Thymus (tissue), 14 donors: ENCODE measurements around the gene GSPT2. TPM values are rescaled to one million over a fixed set of nuclear protein-coding genes. Genes with fewer than 3 reads are reported as not detected.
"Not testable (repeated sequence)": the region's sequence is repeated elsewhere in the genome, so short reads cannot be mapped to it uniquely, and the experiment has no call there.

Experiments used
- DNase-seq, 9 donors: peaks; one replicate each; pipeline ENCODE4 v3.0.0-alpha.2; 2013; ENCODE audit warnings: low spot score in 9 of 9, low read depth in 6 of 9, missing footprints in 1 of 9
- H3K27ac ChIP-seq, 2 donors: one replicate each; pipeline ENCODE4 v1.5.1; 2013; ENCODE audit warnings: control low read depth in 1 of 2, low read depth in 1 of 2, low read length in 1 of 2, mild to moderate bottlenecking in 1 of 2, moderate library complexity in 1 of 2
- H3K27me3 ChIP-seq, 2 donors: one replicate each; pipeline ENCODE4 v1.5.1; 2013; ENCODE audit warnings: low read length in 1 of 2; ENCODE audit not compliant: control insufficient read depth in 2 of 2, insufficient read depth in 1 of 2
- H3K36me3 ChIP-seq, 2 donors: one replicate each; pipeline ENCODE4 v1.5.1; 2013; ENCODE audit warnings: low read length in 1 of 2, mild to moderate bottlenecking in 1 of 2, moderate library complexity in 1 of 2; ENCODE audit not compliant: control insufficient read depth in 2 of 2, insufficient read depth in 2 of 2
- H3K4me1 ChIP-seq, 2 donors: one replicate each; pipeline ENCODE4 v1.5.1; 2013; ENCODE audit warnings: low read length in 2 of 2; ENCODE audit not compliant: control insufficient read depth in 2 of 2, insufficient read depth in 2 of 2
- H3K4me3 ChIP-seq, 2 donors: one replicate each; pipeline ENCODE4 v1.5.1; 2013; ENCODE audit warnings: low read length in 2 of 2, control low read depth in 1 of 2, mild to moderate bottlenecking in 1 of 2
- H3K9me3 ChIP-seq, 2 donors: one replicate each; pipeline ENCODE4 v1.5.1; 2013; ENCODE audit warnings: low read length in 1 of 2, mild to moderate bottlenecking in 1 of 2; ENCODE audit not compliant: control insufficient read depth in 2 of 2, insufficient read depth in 1 of 2
- WGBS: extraction: QIAGEN DNeasy Blood & Tissue Kit; methylation state at CpG from one replicate; pipeline ENCODE4 v1.1.7; 2013; 5-methylcytosine and 5-hydroxymethylcytosine counted together
- long read RNA-seq, 10 donors: transcript quantifications; one replicate each; lab custom pipeline, GENCODE V29; 2026
- polyA plus RNA-seq: library from polyadenylated mRNA; stranded (reverse); fragments of 200-250 nt; gene quantifications from one replicate; pipeline ENCODE4 v1.2.3, GENCODE V29; 2013
- total RNA-seq: library from RNA; stranded (reverse); fragments of 120-200 nt; gene quantifications from one replicate; pipeline ENCODE4 v1.2.4, GENCODE V29; 2013
- donor health status: healthy.

The GSPT2 gene
- total RNA-seq: 10.5 TPM
- polyA plus RNA-seq: 18.8 TPM
- long read RNA-seq, donor 1, partial matches to known transcripts: 0 of 3 reads
- long read RNA-seq, donor 1, other reads (novel, unspliced or antisense): 0 of 3 reads
- long read RNA-seq, donor 2, transcript GSPT2-201 (1 exons, 2,802 nt): major isoform, 65 of 65 reads
- long read RNA-seq, donor 2, partial matches to known transcripts: 0 of 65 reads
- long read RNA-seq, donor 2, other reads (novel, unspliced or antisense): 0 of 65 reads
- long read RNA-seq, donor 3, transcript GSPT2-201 (1 exons, 2,802 nt): major isoform, 30 of 30 reads
- long read RNA-seq, donor 3, partial matches to known transcripts: 0 of 30 reads
- long read RNA-seq, donor 3, other reads (novel, unspliced or antisense): 0 of 30 reads
- long read RNA-seq, donor 4, transcript GSPT2-201 (1 exons, 2,802 nt): major isoform, 17 of 17 reads
- long read RNA-seq, donor 4, partial matches to known transcripts: 0 of 17 reads
- long read RNA-seq, donor 4, other reads (novel, unspliced or antisense): 0 of 17 reads
- long read RNA-seq, donor 5, transcript GSPT2-201 (1 exons, 2,802 nt): major isoform, 39 of 39 reads
- long read RNA-seq, donor 5, partial matches to known transcripts: 0 of 39 reads
- long read RNA-seq, donor 5, other reads (novel, unspliced or antisense): 0 of 39 reads
- long read RNA-seq, donor 6, transcript GSPT2-201 (1 exons, 2,802 nt): major isoform, 25 of 25 reads
- long read RNA-seq, donor 6, partial matches to known transcripts: 0 of 25 reads
- long read RNA-seq, donor 6, other reads (novel, unspliced or antisense): 0 of 25 reads
- long read RNA-seq, donor 7, transcript GSPT2-201 (1 exons, 2,802 nt): major isoform, 22 of 22 reads
- long read RNA-seq, donor 7, partial matches to known transcripts: 0 of 22 reads
- long read RNA-seq, donor 7, other reads (novel, unspliced or antisense): 0 of 22 reads
- long read RNA-seq, donor 8, transcript GSPT2-201 (1 exons, 2,802 nt): major isoform, 5 of 5 reads
- long read RNA-seq, donor 8, partial matches to known transcripts: 0 of 5 reads
- long read RNA-seq, donor 8, other reads (novel, unspliced or antisense): 0 of 5 reads
- long read RNA-seq, donor 9, transcript GSPT2-201 (1 exons, 2,802 nt): major isoform, 11 of 11 reads
- long read RNA-seq, donor 9, partial matches to known transcripts: 0 of 11 reads
- long read RNA-seq, donor 9, other reads (novel, unspliced or antisense): 0 of 11 reads
- long read RNA-seq, donor 10, transcript GSPT2-201 (1 exons, 2,802 nt): major isoform, 20 of 20 reads
- long read RNA-seq, donor 10, partial matches to known transcripts: 0 of 20 reads
- long read RNA-seq, donor 10, other reads (novel, unspliced or antisense): 0 of 20 reads

DNA sequence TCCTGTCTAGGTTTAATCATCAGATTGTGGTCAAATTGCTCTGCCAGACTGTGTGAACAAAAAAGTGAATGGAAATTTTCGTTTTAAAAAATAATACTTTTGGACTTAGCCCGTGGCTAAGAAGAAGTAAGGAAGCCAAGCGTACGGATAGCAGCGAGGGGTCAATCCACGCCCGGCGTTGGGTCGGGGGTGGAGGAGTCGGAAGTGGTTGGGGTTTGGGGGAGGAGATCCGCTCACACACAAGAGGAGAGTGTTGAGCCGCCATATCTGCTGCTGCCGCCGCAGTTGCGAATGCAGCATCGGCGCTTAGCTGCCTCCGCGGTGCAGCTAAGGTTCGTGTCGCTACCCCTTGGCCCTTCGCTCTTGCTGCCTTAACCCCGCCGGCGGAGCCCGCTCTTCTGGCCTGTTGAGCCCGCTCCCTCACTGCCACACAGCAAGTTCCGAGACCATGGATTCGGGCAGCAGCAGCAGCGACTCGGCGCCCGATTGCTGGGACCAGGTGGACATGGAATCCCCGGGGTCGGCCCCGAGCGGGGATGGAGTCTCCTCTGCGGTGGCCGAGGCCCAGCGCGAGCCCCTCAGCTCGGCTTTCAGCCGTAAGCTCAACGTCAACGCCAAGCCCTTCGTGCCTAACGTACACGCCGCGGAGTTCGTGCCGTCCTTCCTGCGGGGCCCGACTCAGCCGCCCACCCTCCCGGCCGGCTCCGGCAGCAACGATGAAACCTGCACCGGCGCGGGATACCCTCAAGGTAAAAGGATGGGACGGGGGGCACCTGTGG lies at the start of gene GSPT2:
GSPT2 (plus strand) TSS at position 264 of the 779 bp plus-strand sequence; CDS start at position 449, 185 bp downstream.
- peak within 1 kb of the TSS; percentile 53 to 78 for H3K4me3 ChIP-seq
- H3K36me3 ChIP-seq: no peaks in the 10 kb centered on the region
- DNase-seq: peak in 8 of 9 donors; percentile 42 to 83 (median 53)
- under 1% methylated on average over 63 of the region's 63 CpGs for WGBS
- peaks cover 0 to 6% of the 10 kb centered on the region in 2 donors for H3K4me1 ChIP-seq
- H3K9me3 ChIP-seq: no peaks in the 10 kb centered on the region
- peaks cover 0 to 3% of the 10 kb centered on the region in 2 donors for H3K27me3 ChIP-seq
- H3K27ac ChIP-seq: peak within 1 kb of the TSS; percentile 88 to 95

DNA sequence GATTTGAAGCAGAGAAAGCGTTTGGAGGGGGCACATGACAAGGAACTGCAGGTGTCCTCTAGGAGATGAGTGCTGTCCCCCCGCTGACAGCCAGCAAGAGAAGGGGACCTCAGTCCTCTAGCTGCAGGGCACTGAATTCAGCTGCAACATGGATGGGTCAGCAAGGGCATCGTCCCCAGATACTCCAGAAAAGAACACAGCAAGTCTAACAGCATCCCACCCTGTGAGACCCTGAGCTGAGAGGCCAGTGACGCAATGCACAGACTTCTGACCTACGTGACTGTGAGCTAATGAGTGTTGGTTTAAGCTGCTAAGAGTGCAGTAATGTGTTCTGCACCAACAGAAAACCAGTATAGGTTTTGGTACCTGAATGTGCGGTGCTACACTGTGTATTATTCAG lies 49.0 kb upstream of the GSPT2 start:
- no peak overlapping the region for H3K4me3 ChIP-seq
- 92% methylated on average over 6 of the region's 6 CpGs for WGBS
- H3K4me1 ChIP-seq: no peaks in the 10 kb centered on the region
- no peak overlapping the region for H3K27ac ChIP-seq
- no peaks in the 10 kb centered on the region for H3K36me3 ChIP-seq
- no peaks in the 10 kb centered on the region for H3K27me3 ChIP-seq
- H3K9me3 ChIP-seq: no peaks in the 10 kb centered on the region
- DNase-seq: no peak

- 97% methylated on average over 8 of the region's 8 CpGs for WGBS
- Histone ChIP-seq H3K27ac (no peak overlapping the region), H3K9me3 (no peaks in the 10 kb centered on the region), H3K36me3 (no peaks in the 10 kb centered on the region), H3K4me3 (no peak overlapping the region), H3K27me3 (no peaks in the 10 kb centered on the region), H3K4me1 (no peaks in the 10 kb centered on the region)
- no peak for DNase-seq
Observed at GRCh38 chrX:51697397-51697796, 45.8 kb upstream of the GSPT2 start.

DNA sequence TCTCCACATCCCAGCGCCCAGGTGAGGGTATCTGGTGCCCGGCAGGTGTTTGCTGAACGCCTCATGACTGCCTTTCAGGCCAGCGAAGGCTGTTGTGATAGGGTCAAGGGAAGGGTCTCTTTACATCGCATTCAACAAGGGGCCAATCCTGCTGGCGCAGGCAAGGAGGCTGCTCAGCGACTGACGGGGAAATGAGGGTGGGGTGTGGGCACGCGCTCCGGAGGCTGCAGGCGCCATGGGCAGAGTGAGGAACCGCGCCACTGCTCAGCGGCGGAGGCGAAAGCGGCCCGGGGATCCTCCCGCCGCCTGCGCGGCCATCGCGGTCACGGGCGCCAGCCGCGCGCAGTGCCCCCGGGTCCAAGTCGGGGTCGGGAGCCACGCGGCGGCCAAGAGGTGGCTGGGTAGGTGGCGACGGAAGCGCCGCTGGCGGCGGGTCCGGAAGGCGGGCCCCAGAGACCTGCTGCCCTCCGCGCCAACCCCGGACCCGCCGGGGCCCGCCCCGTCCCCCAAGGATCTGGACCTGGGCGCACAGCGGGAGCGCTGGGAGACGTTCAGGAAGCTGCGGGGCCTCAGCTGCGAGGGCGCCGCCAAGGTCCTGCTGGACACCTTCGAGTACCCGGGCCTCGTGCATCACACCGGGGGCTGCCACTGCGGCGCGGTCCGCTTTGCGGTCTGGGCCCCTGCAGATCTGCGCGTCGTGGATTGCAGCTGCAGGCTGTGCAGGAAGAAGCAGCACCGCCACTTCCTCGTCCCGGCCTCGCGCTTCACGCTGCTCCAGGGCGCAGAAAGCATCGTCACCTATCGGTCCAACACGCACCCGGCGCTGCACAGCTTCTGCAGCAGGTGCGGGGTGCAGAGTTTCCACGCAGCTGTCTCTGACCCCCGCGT lies 32.7 kb upstream of the GSPT2 start, which contains the start of gene CENPVL1:
CENPVL1 (plus strand) TSS at position 236 of the 888 bp plus-strand sequence; CDS start at position 236, 0 bp downstream.
- H3K27ac ChIP-seq, H3K4me1 ChIP-seq, H3K4me3 ChIP-seq, H3K9me3 ChIP-seq, H3K27me3 ChIP-seq, H3K36me3 ChIP-seq, DNase-seq: not testable (repeated sequence)
- no CpG with 5 or more reads among the region's 87 CpGs for WGBS

DNA sequence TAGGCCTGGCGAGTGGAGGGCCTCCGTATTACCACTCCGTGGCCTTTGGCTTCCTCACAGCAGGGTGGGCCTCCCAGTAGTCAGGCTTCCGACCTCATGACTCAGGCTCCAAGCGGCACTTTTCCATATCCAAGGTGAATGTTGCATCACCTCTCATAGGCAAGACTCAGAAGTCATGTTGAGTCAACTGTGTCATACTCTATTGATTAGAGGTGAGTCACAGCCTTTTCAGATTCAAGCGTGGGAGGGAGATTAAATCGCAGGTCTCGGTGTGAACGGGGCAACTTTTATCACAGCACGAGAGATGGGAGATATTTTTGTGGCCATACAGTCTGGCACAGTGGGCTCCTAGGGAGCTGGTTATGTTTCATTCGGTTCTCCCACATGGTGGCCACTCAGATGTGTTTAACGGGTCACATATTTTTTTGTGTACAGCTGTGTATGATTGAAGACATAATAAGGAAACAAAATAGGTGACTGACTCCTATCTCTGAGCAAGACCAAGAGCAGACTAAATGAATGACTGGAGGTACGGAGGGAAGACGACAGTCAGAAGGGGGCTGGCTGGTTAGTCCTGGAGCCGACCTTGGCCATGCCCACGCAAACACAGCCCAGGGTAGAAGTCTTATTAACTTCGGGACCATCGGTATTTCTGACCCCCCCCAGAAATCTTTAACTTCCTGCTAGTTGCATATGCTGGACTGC lies 30.1 kb upstream of the GSPT2 start:
- no CpG with 5 or more reads among the region's 18 CpGs for WGBS
- H3K4me1 ChIP-seq, DNase-seq, H3K27ac ChIP-seq, H3K4me3 ChIP-seq, H3K27me3 ChIP-seq, H3K9me3 ChIP-seq, H3K36me3 ChIP-seq: not testable (repeated sequence)

DNA sequence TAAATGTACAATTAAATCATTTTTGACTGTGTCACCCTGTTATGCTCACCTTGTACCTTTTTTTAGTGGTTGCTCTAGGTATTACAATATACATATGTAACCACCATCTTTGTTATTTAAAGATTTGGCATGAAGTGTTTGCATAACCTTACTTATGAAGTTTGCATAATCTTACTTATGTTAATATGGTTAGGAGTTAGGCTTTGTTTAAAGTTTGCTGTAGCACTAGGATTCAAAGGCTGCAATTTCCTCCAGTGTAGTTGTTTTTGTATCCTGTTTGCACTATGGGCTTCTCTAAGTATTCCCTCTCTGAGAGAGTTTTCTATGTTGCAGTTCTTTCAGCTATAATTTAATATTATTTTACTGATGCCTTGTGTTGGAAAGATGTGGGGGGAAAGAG lies 15.0 kb upstream of the GSPT2 start:
- Histone ChIP-seq H3K4me1 (no peaks in the 10 kb centered on the region), H3K9me3 (no peaks in the 10 kb centered on the region), H3K27ac (no peak overlapping the region), H3K4me3 (no peak overlapping the region), H3K27me3 (no peaks in the 10 kb centered on the region), H3K36me3 (no peaks in the 10 kb centered on the region)
- no peak for DNase-seq

DNA sequence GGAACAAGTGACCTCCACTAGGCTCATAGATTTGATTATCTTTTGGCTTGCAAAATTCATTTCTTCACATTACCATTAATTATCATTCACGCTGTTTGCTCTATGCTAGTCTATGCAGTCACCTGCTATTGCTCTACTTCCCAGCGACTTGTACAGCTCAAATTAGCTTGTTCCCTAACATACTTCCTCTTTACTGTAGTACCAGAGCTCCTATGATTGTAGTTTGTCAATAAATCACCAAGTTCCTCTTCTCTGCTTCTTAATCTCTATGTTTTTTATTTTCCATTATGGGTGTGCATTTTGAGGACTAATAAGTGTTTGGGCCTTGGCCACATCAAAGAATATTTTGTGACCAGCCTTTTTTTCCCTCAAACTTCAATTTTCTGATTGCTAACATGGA lies 6.2 kb upstream of the GSPT2 start:
- Histone ChIP-seq H3K9me3 (no peaks in the 10 kb centered on the region), H3K4me3 (no peak overlapping the region), H3K4me1 (no peaks in the 10 kb centered on the region), H3K27ac (no peak overlapping the region), H3K27me3 (no peaks in the 10 kb centered on the region), H3K36me3 (no peaks in the 10 kb centered on the region)
- no peak for DNase-seq
- WGBS: 13% methylated on average over 2 of the region's 2 CpGs
